Stomach (tissue), 4 donors: ENCODE results near the gene NUP133.

Source experiments
- POLR2A ChIP-seq, 4 donors: fragments of 450-650 bp; IDR thresholded peaks; one replicate each; pipeline ENCODE4 v1.6.1; 2016; ENCODE audit warnings: antibody characterized with exemption in 4 of 4, control low read depth in 2 of 4, mild to moderate bottlenecking in 1 of 4, moderate library complexity in 1 of 4
- TF ChIP-seq, protein P1 (sequence below), 7 experiments: fragments of 450-650 bp in 4 of 7; fragments of 200-600 bp in 3 of 7; sonication (generic) in 3 of 7; IDR thresholded peaks; one replicate each; pipeline ENCODE4 v1.5.1; 2016 to 2019; ENCODE audit warnings: antibody characterized with exemption in 7 of 7, control low read depth in 2 of 7, mild to moderate bottlenecking in 1 of 7

DNA sequence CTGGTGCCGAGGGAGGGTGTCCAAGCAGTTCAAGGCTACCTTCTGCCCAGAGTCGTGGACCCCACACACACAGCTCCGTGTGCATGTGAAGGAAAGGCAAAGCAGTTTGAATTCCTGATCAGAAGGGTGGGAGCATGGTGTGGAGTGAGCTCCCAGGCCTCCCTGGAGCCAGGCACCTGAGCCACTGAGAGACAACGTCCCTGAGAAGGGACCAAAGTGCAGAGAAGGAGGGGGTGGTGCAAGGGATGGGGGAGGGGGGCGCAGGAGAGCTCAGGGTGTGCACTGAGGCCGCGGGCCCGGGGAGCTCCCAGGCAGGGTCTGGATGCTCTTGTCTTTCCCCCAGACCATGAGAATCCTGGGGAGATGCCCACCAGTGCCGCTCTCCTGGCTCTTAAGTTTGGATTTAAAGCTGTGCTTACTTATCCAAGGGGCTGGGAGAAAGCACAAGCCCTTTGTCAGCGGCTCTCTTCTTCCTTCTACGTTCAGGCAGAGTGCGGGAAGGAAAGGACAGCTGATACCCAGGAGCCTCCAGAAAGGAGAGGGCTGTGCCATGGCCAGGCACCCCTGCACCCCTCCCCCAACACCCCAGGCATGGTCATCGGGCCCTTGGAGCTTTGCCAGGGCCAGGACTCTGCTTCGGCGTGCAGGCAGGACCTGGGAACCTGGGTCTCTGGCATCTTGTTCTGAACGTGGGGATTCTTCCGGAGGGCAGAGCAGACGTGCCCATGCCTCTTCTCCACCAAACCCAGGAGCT, 98.3 kb downstream of the NUP133 start:
- TF ChIP-seq, protein P1, sequence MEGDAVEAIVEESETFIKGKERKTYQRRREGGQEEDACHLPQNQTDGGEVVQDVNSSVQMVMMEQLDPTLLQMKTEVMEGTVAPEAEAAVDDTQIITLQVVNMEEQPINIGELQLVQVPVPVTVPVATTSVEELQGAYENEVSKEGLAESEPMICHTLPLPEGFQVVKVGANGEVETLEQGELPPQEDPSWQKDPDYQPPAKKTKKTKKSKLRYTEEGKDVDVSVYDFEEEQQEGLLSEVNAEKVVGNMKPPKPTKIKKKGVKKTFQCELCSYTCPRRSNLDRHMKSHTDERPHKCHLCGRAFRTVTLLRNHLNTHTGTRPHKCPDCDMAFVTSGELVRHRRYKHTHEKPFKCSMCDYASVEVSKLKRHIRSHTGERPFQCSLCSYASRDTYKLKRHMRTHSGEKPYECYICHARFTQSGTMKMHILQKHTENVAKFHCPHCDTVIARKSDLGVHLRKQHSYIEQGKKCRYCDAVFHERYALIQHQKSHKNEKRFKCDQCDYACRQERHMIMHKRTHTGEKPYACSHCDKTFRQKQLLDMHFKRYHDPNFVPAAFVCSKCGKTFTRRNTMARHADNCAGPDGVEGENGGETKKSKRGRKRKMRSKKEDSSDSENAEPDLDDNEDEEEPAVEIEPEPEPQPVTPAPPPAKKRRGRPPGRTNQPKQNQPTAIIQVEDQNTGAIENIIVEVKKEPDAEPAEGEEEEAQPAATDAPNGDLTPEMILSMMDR (IDR thresholded peaks at IDR 0.05): no peak
- no peak for TF ChIP-seq POLR2A (IDR thresholded peaks at IDR 0.05)
